Gastrocnemius medialis (tissue), 4 donors: Measurements from ENCODE around the gene KATNBL1.

Experiments
- POLR2A ChIP-seq, 2 donors: fragments of 450-650 bp; IDR thresholded peaks; one replicate each; pipeline ENCODE4 v1.6.1; 2017; ENCODE audit warnings: antibody characterized with exemption in 2 of 2, mild to moderate bottlenecking in 2 of 2, moderate library complexity in 2 of 2
- TF ChIP-seq, protein P1 (sequence below), 5 experiments: fragments of 450-650 bp in 3 of 5; fragments of 200-600 bp in 2 of 5; sonication (generic) in 2 of 5; IDR thresholded peaks in 4 of 5; conservative IDR thresholded peaks in 1 of 5; 1 replicate in 4 of 5; 2 replicates in 1 of 5; pipeline ENCODE4 v1.5.1; 2016 to 2019; ENCODE audit warnings: antibody characterized with exemption in 5 of 5, mild to moderate bottlenecking in 3 of 5, moderate library complexity in 3 of 5

DNA sequence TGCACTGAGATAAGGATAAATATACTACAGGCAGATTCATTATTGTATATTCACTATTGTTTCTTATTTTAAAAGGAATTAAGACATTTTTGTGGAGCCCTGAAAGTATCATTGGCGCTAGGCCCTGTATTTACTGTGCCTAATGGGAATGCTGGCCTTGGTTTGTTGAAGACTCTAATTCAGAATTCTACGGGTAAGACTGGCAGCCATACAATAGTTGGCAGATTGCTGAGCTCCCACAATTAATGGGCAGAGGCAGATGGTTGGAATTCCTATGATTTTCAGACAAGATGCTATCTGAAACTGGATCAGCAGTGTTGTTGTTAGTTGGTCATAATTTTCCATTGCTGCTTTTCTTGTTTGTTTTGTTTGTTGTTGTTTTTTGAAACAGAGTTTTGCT lies 93.3 kb downstream of the KATNBL1 start:
- TF ChIP-seq, protein P1, sequence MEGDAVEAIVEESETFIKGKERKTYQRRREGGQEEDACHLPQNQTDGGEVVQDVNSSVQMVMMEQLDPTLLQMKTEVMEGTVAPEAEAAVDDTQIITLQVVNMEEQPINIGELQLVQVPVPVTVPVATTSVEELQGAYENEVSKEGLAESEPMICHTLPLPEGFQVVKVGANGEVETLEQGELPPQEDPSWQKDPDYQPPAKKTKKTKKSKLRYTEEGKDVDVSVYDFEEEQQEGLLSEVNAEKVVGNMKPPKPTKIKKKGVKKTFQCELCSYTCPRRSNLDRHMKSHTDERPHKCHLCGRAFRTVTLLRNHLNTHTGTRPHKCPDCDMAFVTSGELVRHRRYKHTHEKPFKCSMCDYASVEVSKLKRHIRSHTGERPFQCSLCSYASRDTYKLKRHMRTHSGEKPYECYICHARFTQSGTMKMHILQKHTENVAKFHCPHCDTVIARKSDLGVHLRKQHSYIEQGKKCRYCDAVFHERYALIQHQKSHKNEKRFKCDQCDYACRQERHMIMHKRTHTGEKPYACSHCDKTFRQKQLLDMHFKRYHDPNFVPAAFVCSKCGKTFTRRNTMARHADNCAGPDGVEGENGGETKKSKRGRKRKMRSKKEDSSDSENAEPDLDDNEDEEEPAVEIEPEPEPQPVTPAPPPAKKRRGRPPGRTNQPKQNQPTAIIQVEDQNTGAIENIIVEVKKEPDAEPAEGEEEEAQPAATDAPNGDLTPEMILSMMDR (IDR thresholded peaks at IDR 0.05 in 4 of 5, conservative IDR thresholded peaks at IDR 0.05 in 1 of 5), result no peak
- no peak for TF ChIP-seq POLR2A (IDR thresholded peaks at IDR 0.05)
